Thyroid gland (tissue), 4 donors: ENCODE measurements around the gene COL28A1.

ENCODE experiments used
- POLR2A ChIP-seq, 2 donors: fragments of 450-650 bp; IDR thresholded peaks; one replicate each; pipeline ENCODE4 v1.6.1; 2017; ENCODE audit warnings: antibody characterized with exemption in 2 of 2, mild to moderate bottlenecking in 2 of 2, moderate library complexity in 1 of 2
- TF ChIP-seq, protein P1 (sequence below), 6 experiments: fragments of 200-600 bp in 3 of 6; fragments of 450-650 bp in 3 of 6; sonication (generic) in 3 of 6; IDR thresholded peaks; one replicate each; pipeline ENCODE4 v1.5.1; 2016 to 2019; ENCODE audit warnings: antibody characterized with exemption in 6 of 6, mild to moderate bottlenecking in 2 of 6, inconsistent platforms in 1 of 6, moderate library complexity in 1 of 6

DNA sequence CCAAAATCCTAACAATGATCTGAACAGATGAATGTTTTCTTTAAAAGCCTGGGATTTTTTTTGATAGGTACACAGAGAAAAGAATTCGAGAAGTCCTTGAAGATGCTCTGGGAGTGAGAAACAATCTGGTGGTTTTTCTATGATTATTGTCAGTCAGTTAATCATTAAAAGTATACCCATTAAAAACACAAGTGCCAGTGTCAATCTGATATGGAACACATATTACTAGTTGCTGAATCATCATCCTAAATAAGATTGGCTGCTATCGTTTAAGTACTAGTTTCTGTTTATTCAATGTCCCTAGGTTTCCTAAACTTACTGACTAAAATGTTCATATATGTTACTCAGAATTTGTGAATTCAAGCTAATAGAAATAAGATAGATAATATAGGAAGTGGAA, 16.1 kb downstream of the COL28A1 start:
- TF ChIP-seq, protein P1, sequence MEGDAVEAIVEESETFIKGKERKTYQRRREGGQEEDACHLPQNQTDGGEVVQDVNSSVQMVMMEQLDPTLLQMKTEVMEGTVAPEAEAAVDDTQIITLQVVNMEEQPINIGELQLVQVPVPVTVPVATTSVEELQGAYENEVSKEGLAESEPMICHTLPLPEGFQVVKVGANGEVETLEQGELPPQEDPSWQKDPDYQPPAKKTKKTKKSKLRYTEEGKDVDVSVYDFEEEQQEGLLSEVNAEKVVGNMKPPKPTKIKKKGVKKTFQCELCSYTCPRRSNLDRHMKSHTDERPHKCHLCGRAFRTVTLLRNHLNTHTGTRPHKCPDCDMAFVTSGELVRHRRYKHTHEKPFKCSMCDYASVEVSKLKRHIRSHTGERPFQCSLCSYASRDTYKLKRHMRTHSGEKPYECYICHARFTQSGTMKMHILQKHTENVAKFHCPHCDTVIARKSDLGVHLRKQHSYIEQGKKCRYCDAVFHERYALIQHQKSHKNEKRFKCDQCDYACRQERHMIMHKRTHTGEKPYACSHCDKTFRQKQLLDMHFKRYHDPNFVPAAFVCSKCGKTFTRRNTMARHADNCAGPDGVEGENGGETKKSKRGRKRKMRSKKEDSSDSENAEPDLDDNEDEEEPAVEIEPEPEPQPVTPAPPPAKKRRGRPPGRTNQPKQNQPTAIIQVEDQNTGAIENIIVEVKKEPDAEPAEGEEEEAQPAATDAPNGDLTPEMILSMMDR (IDR thresholded peaks at IDR 0.05) = no peak
- no peak for TF ChIP-seq POLR2A (IDR thresholded peaks at IDR 0.05)
